ENCODE measurements around the gene SLC2A6. TPM values are rescaled to one million over a fixed set of nuclear protein-coding genes. Genes with fewer than 3 reads are reported as not detected.

SLC2A6 gene
- polyA plus RNA-seq, 3 donors: 2.4 to 15.6 (median 2.6) TPM

GRCh38 chr9:133428617-133429101, 50.2 kb downstream of the SLC2A6 start:
- 0 to 3% (median 2%) methylated on average over 26 to 56 of the region's 57 CpGs for WGBS, 3 donors
- H3K27ac ChIP-seq (ENCODE audit: low read depth, low read length): no peak overlapping the region

- 58 to 64% (median 62%) methylated on average over 10 of the region's 10 CpGs for WGBS, 3 donors
- no peak overlapping the region for H3K27ac ChIP-seq (ENCODE audit: low read depth, low read length)
Observed at GRCh38 chr9:133427658-133428348, 51.1 kb downstream of the SLC2A6 start.

DNA sequence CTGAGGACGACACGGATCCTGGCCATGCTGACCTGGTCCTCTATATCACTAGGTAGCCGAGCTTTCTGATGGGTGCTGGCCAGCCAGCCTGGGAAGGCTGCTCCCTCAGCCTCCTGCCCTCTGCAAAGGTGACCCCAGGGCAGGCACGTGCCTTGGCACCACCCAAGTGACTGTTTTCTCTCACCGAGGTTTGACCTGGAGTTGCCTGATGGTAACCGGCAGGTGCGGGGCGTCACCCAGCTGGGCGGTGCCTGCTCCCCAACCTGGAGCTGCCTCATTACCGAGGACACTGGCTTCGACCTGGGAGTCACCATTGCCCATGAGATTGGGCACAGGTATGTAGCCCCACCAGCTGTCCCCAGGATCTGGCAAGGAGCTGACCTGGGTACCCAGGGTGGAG, 52.9 kb downstream of the SLC2A6 start:
- H3K27ac ChIP-seq (ENCODE audit: low read depth, low read length): no peak overlapping the region
- WGBS, 3 donors: 81 to 91% (median 87%) methylated on average over 11 of the region's 11 CpGs

DNA sequence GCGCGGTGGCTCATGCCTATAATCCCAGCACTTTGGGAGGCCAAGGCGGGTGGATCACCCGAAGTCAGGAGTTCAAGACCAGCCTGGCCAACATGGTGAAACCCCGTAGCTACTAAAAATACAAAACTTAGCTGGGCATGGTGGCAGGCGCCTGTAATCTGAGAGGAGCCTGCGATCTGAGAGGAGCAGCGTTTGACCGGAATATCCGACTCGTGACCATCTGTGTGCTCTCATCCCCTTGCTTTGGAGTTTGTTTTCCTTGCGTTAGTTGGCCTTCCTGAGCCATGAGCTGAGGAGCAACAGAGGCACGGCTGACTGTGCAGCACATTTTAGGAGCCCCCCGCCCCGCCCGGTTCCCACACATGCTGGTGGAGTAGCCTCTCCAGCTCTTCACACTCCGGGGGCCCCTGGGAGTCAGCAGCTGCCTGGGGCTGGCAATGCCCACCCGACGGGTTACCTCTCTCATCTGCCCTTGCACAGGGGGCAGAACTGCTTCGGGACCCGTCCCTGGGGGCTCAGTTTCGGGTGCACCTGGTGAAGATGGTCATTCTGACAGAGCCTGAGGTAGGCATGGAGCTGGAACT, 53.8 kb downstream of the SLC2A6 start:
- WGBS, 3 donors: 87 to 92% (median 89%) methylated on average over 22 of the region's 22 CpGs
- H3K27ac ChIP-seq (ENCODE audit: low read depth, low read length): no peak overlapping the region

GRCh38 chr9:133424187-133424586, 54.7 kb downstream of the SLC2A6 start:
- no peak overlapping the region for H3K27ac ChIP-seq (ENCODE audit: low read depth, low read length)
- WGBS, 3 donors: 91 to 95% (median 95%) methylated on average over 11 to 12 of the region's 12 CpGs

DNA sequence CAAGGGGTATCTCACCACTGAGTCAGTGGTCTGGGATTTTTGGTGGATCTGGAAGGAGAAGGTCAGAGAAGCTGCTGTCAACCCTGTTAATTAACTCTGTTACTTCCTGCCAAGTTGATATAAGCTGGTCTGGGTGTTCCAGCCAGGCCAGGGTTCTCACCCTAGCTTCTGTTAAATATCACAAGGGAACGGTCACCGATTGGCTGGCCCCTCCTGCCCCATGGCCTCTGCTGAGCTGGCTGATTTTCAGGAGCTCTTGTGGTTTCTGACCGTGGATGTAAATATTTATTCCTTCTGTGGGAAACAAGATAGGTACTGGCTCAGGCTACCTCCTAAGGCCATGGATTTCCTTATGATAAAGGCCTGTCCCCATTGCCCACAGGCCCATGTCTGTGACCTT, 55.7 kb downstream of the SLC2A6 start:
- H3K27ac ChIP-seq (ENCODE audit: low read depth, low read length): no peak overlapping the region
- 32 to 67% (median 66%) methylated on average over 3 of the region's 3 CpGs for WGBS, 3 donors

- H3K27ac ChIP-seq (ENCODE audit: low read depth, low read length): no peak within 1 kb of the TSS
- 58 to 60% (median 59%) methylated on average over 23 of the region's 23 CpGs for WGBS, 3 donors
Observed at GRCh38 chr9:133421615-133422542, 57.0 kb downstream of the SLC2A6 start, which contains the start of gene ADAMTS13. TSS of gene ADAMTS13 (plus strand) at chr9:133422367. CDS start at chr9:133422444, 77 bp downstream.

Other genes with a start within 250 kb of the SLC2A6 start
- gene ABO, start 203.9 kb downstream of the SLC2A6 start, polyA plus RNA-seq: 1 to 10 TPM; 1.3 to 1.7 (median 1.5) TPM
- 10 to 100 TPM; 14.1 to 21.7 (median 14.1) TPM for gene SURF6, start 142.9 kb downstream of the SLC2A6 start, polyA plus RNA-seq
- 10 to 100 TPM in 2 of 3 donors, 1 to 10 TPM in 1; 8.6 to 15.9 (median 13.1) TPM for gene MED22, start 131.0 kb downstream of the SLC2A6 start, polyA plus RNA-seq
- 1,000 to 10,000 TPM; 2,933 to 4,055 (median 3,432) TPM for gene RPL7A, start 130.9 kb downstream of the SLC2A6 start, polyA plus RNA-seq
- gene SURF1, start 122.6 kb downstream of the SLC2A6 start, polyA plus RNA-seq: 10 to 100 TPM; 63.5 to 95.3 (median 75.0) TPM
- 10 to 100 TPM; 21.9 to 32.1 (median 27.8) TPM for gene SURF2, start 122.5 kb downstream of the SLC2A6 start, polyA plus RNA-seq
- gene SURF4, start 103.0 kb downstream of the SLC2A6 start, polyA plus RNA-seq: 100 to 1,000 TPM in 2 of 3 donors, 10 to 100 TPM in 1; 66.1 to 168 (median 123) TPM
- gene STKLD1, start 102.7 kb downstream of the SLC2A6 start, polyA plus RNA-seq: under 1 TPM; 0.44 to 0.68 (median 0.45) TPM
- 10 to 100 TPM; 14.1 to 18.8 (median 14.5) TPM for gene REXO4, start 61.1 kb downstream of the SLC2A6 start, polyA plus RNA-seq
- 1 to 10 TPM; 2.7 to 4.2 (median 2.7) TPM for gene ADAMTS13, start 56.7 kb downstream of the SLC2A6 start, polyA plus RNA-seq
- gene CACFD1, start 19.1 kb downstream of the SLC2A6 start, polyA plus RNA-seq: 10 to 100 TPM in 1 of 3 donors, 1 to 10 TPM in 2; 4.0 to 17.3 (median 8.5) TPM
- gene MYMK, start 45.9 kb upstream of the SLC2A6 start, polyA plus RNA-seq: not detected
- gene ADAMTSL2, start 55.6 kb upstream of the SLC2A6 start, polyA plus RNA-seq: 1 to 10 TPM; 2.0 to 2.7 (median 2.2) TPM
- not detected for gene FAM163B, start 130.3 kb upstream of the SLC2A6 start, polyA plus RNA-seq
- under 1 TPM in 2 of 3 donors, not detected in 1; 0.01 to 0.05 TPM for gene DBH, start 157.3 kb upstream of the SLC2A6 start, polyA plus RNA-seq